SU-DHL-6 (cell line): ENCODE results near the gene DAZ2.
"Not testable (repeated sequence)": the region's sequence is repeated elsewhere in the genome, so short reads cannot be mapped to it uniquely, and the experiment has no call there.

ENCODE experiments used
- H2AFZ ChIP-seq: fragments of 200-600 bp; sonication (generic); 2 replicates; pipeline ENCODE4 v1.6.1; 2014; ENCODE audit warnings: low read depth, mild to moderate bottlenecking, moderate library complexity, mixed read lengths, antibody characterized with exemption, low read length; ENCODE audit not compliant: severe bottlenecking
- H3F3A ChIP-seq: fragments of 200-600 bp; shearing (Covaris generic); 2 replicates; pipeline ENCODE4 v1.6.0; 2016; ENCODE audit warnings: antibody characterized with exemption, mild to moderate bottlenecking; ENCODE audit not compliant: insufficient read depth
- H3K27ac ChIP-seq: fragments of 200-600 bp; sonication (generic); 2 replicates; pipeline ENCODE4 v1.5.1; 2016; ENCODE audit warnings: low read depth, mild to moderate bottlenecking, low read length, moderate library complexity, mixed read lengths
- H3K27me3 ChIP-seq: fragments of 200-600 bp; sonication (generic), shearing (Covaris generic); 2 replicates; pipeline ENCODE4 v1.6.0; 2014; ENCODE audit warnings: mild to moderate bottlenecking, low read length
- H3K36me3 ChIP-seq: fragments of 200-600 bp; sonication (generic); 2 replicates; pipeline ENCODE4 v1.6.1; 2014; ENCODE audit warnings: mild to moderate bottlenecking, low read length, mixed read lengths
- H3K4me2 ChIP-seq: fragments of 300-600, 200-600 bp; shearing (Covaris generic), sonication (generic); 2 replicates; pipeline ENCODE4 v1.6.0; 2014; ENCODE audit warnings: low read length, low read depth, mild to moderate bottlenecking; ENCODE audit not compliant: poor library complexity, severe bottlenecking
- H3K4me3 ChIP-seq: fragments of 200-600 bp; sonication (generic); 2 replicates; pipeline ENCODE4 v1.5.1; 2014; ENCODE audit warnings: antibody characterized with exemption, low read length, mild to moderate bottlenecking, mixed read lengths; ENCODE audit not compliant: insufficient read depth, poor library complexity, severe bottlenecking
- H3K79me2 ChIP-seq: fragments of 200-600 bp; sonication (generic); 2 replicates; pipeline ENCODE4 v1.6.1; 2014; ENCODE audit warnings: mild to moderate bottlenecking, low read length, moderate library complexity; ENCODE audit not compliant: insufficient read depth
- H3K9ac ChIP-seq: fragments of 200-600 bp; sonication (generic); 2 replicates; pipeline ENCODE4 v1.7.0; 2014; ENCODE audit warnings: mild to moderate bottlenecking, low read length
- H3K9me2 ChIP-seq: fragments of 200-600 bp; sonication (generic); replicated peaks from 2 replicates; pipeline ENCODE4 v1.6.1; 2014; ENCODE audit warnings: low read length; ENCODE audit not compliant: insufficient read depth
- H3K9me3 ChIP-seq: fragments of 200-600 bp; sonication (generic); 2 replicates; pipeline ENCODE4 v1.6.1; 2014; ENCODE audit warnings: low read length, mixed read lengths; ENCODE audit not compliant: insufficient read depth
- H4K20me1 ChIP-seq: fragments of 200-600 bp; sonication (generic); 2 replicates; pipeline ENCODE4 v1.6.1; 2014; ENCODE audit warnings: low read depth, mild to moderate bottlenecking, antibody characterized with exemption, low read length, moderate library complexity, mixed read lengths

Gene DAZ2, protein sequence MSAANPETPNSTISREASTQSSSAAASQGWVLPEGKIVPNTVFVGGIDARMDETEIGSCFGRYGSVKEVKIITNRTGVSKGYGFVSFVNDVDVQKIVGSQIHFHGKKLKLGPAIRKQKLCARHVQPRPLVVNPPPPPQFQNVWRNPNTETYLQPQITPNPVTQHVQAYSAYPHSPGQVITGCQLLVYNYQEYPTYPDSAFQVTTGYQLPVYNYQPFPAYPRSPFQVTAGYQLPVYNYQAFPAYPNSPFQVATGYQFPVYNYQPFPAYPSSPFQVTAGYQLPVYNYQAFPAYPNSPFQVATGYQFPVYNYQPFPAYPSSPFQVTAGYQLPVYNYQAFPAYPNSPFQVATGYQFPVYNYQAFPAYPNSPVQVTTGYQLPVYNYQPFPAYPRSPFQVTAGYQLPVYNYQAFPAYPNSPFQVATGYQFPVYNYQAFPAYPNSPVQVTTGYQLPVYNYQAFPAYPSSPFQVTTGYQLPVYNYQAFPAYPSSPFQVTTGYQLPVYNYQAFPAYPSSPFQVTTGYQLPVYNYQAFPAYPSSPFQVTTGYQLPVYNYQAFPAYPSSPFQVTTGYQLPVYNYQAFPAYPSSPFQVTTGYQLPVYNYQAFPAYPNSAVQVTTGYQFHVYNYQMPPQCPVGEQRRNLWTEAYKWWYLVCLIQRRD

DNA sequence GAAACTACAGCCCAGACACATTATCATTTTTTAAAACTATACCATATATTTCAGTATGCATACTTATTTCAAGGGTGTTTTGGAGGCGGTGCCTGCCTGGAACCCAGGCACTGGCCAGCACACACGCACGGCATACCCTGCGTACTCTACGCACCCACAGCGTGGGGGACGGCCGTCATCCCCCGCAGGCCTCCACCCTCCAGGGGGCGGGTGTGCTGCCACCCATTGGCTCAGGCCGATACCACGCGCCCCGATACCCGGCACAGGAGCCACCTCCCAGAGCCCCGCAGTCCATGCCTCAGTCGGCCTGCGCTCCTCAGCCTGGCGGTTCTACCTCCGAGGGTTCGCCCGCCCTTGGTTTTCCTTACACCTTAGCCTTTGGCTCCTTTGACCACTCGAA, at the start of gene DAZ2:
Gene DAZ2, plus strand, starts transcription at position 301 of the 400 bp plus-strand sequence. CDS start 208 bp downstream, outside the sequence.
- not testable (repeated sequence) for H2AFZ ChIP-seq, H3K9me2 ChIP-seq

DNA sequence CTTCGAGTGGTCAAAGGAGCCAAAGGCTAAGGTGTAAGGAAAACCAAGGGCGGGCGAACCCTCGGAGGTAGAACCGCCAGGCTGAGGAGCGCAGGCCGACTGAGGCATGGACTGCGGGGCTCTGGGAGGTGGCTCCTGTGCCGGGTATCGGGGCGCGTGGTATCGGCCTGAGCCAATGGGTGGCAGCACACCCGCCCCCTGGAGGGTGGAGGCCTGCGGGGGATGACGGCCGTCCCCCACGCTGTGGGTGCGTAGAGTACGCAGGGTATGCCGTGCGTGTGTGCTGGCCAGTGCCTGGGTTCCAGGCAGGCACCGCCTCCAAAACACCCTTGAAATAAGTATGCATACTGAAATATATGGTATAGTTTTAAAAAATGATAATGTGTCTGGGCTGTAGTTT, 20.4 kb upstream of the DAZ2 start, which contains the start of gene DAZ1:
Gene DAZ1, minus strand, starts transcription at position 101 of the 400 bp plus-strand sequence. CDS start 208 bp downstream, outside the sequence.
- not testable (repeated sequence) for H3K27ac ChIP-seq, H3K79me2 ChIP-seq, H3K4me3 ChIP-seq

More for the DNA sequence above, at the start of gene DAZ2:
- not testable (repeated sequence) for H3K27ac ChIP-seq, H3K79me2 ChIP-seq, H3K9me3 ChIP-seq, H3K27me3 ChIP-seq, H3K9ac ChIP-seq, H3K36me3 ChIP-seq, H4K20me1 ChIP-seq, H3K4me2 ChIP-seq, H3F3A ChIP-seq, H3K4me3 ChIP-seq

DNA sequence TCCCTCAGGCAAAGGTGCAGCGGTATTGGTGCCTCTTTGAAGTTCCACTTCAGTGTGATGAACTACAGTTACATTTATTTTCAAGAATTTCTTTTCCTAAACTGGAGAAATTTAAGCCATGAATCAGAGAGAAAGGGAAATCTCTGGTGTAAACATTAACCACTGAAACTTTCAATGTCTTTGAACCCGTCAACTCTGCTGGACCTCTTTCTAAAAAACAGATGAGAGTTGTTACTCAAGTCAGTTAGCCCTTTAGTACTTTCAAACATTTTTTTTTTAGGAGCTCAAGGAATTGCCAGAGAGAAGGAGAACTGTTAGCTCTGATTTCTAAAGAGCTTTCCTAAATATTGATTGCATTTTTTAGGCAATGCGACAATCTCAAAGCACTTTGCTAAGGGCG, 11.9 kb upstream of the DAZ2 start:
- not testable (repeated sequence) for H3K4me3 ChIP-seq, H4K20me1 ChIP-seq

More for the DNA sequence above, 20.4 kb upstream of the DAZ2 start, which contains the start of gene DAZ1:
- H3K27me3 ChIP-seq, H3K9me2 ChIP-seq, H3K9ac ChIP-seq, H4K20me1 ChIP-seq, H3K36me3 ChIP-seq, H3K9me3 ChIP-seq, H3K4me2 ChIP-seq, H2AFZ ChIP-seq, H3F3A ChIP-seq: not testable (repeated sequence)

GRCh38 chrY:23209802-23210495, 9.4 kb upstream of the DAZ2 start:
- H3K27me3 ChIP-seq, H3K9me3 ChIP-seq, H3F3A ChIP-seq, H3K9me2 ChIP-seq, H3K9ac ChIP-seq, H3K4me2 ChIP-seq, H2AFZ ChIP-seq, H3K4me3 ChIP-seq, H4K20me1 ChIP-seq, H3K79me2 ChIP-seq, H3K36me3 ChIP-seq, H3K27ac ChIP-seq: not testable (repeated sequence)

More for the DNA sequence above, 11.9 kb upstream of the DAZ2 start:
- not testable (repeated sequence) for H3K79me2 ChIP-seq, H3K27me3 ChIP-seq, H3K4me2 ChIP-seq, H3K9me2 ChIP-seq, H3F3A ChIP-seq, H2AFZ ChIP-seq, H3K9ac ChIP-seq, H3K36me3 ChIP-seq, H3K27ac ChIP-seq, H3K9me3 ChIP-seq

- H3K9me2 ChIP-seq, H3K4me2 ChIP-seq, H3K9ac ChIP-seq, H3K36me3 ChIP-seq, H3F3A ChIP-seq, H3K4me3 ChIP-seq, H3K27ac ChIP-seq, H4K20me1 ChIP-seq, H3K27me3 ChIP-seq, H2AFZ ChIP-seq, H3K9me3 ChIP-seq, H3K79me2 ChIP-seq: not testable (repeated sequence)
Observed at GRCh38 chrY:23210681-23211080, 8.7 kb upstream of the DAZ2 start.
